GM12874 (cell line): ENCODE measurements around the gene EPHA1.

Experiments used
- TF ChIP-seq, protein P1 (sequence below): IDR thresholded peaks from 2 replicates; pipeline ENCODE4 v1.5.1; 2011; ENCODE audit warnings: low read depth, mild to moderate bottlenecking, control low read depth, low read length, moderate library complexity; ENCODE audit not compliant: insufficient read depth

The EPHA1 gene

GRCh38 chr7:143351060-143351459 lies 57.6 kb downstream of the EPHA1 start:
- TF ChIP-seq, protein P1, sequence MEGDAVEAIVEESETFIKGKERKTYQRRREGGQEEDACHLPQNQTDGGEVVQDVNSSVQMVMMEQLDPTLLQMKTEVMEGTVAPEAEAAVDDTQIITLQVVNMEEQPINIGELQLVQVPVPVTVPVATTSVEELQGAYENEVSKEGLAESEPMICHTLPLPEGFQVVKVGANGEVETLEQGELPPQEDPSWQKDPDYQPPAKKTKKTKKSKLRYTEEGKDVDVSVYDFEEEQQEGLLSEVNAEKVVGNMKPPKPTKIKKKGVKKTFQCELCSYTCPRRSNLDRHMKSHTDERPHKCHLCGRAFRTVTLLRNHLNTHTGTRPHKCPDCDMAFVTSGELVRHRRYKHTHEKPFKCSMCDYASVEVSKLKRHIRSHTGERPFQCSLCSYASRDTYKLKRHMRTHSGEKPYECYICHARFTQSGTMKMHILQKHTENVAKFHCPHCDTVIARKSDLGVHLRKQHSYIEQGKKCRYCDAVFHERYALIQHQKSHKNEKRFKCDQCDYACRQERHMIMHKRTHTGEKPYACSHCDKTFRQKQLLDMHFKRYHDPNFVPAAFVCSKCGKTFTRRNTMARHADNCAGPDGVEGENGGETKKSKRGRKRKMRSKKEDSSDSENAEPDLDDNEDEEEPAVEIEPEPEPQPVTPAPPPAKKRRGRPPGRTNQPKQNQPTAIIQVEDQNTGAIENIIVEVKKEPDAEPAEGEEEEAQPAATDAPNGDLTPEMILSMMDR = no peak

DNA sequence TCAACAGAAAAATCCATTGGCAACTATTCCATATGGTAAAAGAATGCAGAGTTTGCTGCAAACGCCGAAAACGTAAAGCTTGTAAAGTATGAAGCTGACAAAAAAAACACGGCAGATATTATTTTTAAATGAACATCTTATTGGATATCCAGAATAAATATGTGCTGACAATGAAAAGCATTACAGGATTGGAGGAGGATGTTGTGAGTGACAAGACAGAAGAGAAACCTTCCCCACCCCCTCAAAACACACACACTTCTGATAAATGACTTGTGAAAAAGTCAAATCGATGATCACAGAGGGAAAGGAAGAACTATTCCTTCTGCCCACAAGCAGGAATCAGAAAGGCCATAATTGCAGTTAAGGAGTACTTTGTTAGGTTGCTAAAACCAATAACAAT lies 60.7 kb downstream of the EPHA1 start:
- TF ChIP-seq, protein P1 = no peak

- TF ChIP-seq, protein P1 = no peak
Measured at GRCh38 chr7:143346018-143346417, 62.6 kb downstream of the EPHA1 start.

DNA sequence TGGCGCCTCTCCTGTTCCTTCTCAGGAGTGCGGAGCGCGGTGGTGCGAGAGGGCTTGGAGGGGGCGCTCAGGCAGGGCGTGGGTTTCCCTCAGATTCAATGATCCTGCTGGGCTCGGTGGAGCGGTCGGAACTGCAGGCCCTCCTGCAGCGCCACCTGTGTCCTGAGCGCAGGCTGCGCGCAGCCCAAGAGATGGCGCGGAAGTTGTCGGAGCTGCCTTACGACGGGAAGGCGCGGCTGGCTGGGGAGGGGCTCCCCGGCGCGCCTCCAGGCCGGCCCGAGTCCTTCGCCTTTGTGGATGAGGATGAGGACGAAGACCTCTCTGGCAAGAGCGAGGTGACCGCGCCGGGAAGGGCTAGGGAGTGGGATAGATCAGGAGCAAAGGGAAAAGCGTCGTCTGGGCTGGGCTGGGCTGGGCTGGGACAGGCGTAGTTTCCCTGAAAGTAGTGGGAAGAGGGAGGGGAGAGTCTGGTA lies 63.2 kb downstream of the EPHA1 start:
- TF ChIP-seq, protein P1 = peak; percentile 54

- TF ChIP-seq, protein P1 = no peak
Measured at GRCh38 chr7:143343596-143343995, 65.1 kb downstream of the EPHA1 start.

DNA sequence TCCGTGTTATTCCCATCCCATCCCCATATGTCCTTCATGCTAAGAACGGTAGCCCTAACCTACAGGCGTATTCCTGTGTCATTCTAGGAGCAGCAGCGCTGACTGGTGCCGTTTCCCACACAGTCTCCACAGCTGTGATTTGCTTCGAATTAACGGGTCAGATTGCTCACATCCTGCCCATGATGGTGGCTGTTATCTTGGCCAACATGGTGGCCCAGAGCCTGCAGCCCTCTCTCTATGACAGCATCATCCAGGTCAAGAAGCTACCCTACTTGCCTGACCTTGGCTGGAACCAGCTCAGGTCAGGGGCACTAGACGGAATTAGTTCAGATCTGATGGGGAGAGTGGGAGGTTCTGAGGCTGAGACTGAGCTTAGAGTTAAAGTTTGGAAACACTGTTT lies 66.8 kb downstream of the EPHA1 start:
- TF ChIP-seq, protein P1 = no peak
